NCI-H1417 (cell line): ENCODE data around the gene CACNA1C.

Experiments used
- DNase-seq, 3 experiments: peaks; one replicate each; lab custom pipeline; 2025; lab: John Stamatoyannopoulos, UW

The CACNA1C gene

DNA sequence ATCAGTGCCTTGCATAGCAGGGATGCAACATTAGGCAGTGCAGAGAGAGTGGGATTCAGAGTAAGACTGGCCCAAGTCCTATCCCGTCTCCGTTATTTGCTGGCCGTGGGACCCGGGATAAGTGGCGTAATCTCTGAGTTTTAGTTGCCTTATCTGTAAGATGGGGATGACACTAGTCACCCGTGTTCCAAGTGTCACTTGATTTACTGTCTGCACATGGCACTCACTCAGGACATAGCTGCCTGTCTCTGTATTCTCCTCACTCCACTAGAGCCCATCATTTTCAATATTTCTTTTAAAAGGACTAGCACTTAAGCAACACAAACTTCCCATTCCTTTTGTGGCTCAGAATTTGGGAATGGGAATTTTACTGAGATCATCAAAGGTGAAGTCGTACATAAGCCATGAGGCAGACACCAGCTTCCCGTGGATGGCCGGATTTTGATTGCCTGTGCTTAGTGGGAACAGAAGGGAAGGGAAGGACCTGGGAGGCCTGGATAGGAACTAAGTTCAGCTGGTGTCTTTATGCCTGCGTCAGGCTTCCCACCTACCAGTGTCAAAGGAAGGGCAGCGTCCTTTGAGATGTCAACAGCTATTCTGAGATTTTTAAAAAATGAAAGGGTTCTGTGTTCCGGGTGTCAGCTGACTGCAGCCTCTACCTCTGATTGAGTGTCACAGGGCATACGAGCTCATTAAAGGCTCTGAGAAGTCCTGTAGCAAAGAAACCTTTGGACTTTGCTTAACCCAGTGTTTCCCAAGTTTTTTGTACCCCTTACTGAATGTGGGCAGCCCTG, 361.4 kb downstream of the CACNA1C start:
- no peak for DNase-seq

DNA sequence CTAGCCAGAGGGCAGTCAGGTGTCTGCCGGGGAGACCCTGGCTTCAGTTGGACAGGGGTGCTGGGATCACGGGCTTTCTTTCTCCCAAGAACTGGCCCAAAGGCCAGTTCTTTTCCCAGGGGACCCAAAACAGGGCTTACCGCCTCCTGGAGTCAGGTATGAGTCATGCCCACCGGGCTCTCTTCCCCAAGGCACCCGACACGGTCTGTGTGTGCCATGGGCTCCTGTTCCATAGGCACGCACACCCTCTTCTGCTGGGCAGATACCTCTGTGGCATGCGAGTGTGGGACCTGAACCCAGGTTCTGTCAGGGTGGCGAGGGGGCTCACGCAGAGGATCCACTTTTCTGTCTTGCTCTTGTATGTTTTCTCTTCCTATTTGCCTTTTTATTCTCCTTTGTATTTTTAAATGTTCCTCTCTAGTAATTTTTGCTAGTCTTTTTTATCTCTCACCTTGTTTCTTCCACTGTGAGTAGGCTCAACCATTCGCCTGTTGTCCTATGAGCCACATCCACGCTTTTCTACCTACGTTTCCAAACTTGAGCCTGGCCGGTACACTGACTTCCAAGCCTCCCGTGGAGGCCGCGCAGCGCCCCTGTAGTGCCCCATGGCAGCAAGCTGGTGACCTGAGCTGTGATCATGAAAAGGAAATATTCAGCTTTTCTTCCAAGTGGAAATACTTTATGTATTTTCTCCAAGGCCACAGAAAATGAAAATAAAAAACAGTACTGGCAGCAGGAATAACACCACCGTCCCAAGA, 362.2 kb downstream of the CACNA1C start:
- DNase-seq, result no peak

DNA sequence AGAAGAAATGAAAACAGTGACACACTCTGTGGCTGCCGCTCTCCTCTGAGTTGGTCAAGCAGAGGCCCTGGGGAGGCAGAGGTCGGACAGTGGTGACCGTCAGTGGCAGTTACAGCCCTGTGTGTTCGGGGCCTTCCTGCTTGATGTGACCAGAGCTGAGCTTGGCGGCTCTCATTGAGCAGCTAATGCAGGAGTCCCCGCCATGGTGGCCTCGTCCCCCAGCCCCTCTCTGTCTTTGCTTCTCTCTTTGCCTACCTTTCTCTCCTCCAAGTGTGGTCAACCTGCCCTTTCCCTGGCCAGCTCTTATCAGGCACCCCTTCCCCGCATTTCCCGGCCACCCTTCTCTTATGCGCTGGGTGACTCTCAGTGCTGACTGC, 362.8 kb downstream of the CACNA1C start:
- DNase-seq, result no peak

DNA sequence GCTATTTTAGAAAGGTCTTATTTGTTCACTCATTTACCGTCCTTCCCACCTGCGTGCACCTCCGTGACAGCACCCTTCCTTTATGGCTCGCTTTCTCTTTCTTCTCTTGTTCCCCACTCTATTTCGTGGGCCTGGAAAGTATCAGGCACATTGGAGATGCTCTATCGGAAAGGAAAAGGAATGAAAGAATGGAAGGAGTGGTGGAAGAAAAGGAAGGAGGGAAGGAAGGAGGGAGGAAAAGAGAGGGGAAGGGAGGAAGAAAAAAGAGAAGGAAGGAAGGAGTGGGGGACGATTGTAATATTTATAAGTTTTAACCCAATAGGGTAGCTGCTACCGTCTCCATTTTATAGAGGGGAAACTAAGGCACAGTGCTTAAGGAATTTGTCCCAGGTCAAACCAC, 363.4 kb downstream of the CACNA1C start:
- no peak for DNase-seq

DNA sequence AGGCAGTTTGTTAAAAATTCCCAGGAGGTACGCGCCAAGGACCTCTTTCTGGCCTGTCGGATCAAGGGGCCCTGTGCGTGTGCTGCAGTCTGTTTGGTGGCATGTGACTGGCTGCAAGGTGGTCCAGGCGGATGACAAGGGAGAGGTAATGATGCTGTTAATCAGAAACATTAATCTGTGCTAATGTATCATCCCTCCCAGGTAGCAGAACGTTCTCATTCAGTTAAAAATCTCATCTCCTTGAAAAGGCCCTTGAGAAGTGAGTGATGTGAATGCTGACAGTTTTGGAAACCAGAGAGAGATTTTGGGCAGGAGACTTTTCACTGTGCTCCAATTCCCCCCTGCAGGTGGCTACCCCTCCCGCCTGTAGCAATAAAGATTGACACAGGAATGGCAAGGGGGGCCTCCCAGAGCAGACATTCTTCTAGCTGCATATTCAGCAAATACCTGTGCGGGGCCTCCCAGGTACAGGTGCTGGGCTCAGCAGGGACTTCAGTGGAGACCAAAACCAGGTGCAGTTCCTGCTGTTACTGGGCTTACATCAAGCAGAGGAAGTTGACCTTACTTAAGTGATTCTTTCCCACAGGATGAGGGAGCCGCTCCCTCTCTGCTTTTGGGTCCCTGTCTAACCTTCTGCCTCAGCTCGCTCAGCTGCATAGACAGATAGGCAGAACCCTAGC, 364.8 kb downstream of the CACNA1C start:
- peak in 1 of 3 experiments; percentile 20 for DNase-seq

DNA sequence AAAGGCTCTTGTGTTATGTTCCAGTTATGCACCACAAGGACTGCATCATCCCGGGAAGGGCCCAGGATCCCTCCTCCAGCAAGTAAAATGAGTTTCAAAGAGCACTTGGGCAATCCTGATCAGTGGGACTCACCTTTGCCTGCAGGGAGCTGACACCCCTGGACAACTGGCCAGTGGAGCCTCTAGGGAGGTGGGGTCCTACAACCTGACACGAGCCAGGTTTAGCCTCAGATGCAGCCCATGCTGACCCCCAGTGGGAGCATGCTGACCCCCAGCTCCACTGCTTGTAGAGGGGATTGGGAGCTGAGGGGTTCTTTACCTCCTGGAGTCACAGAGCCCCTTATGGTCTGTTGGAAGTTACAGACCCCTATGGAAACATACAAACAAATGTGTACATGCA, 365.8 kb downstream of the CACNA1C start:
- no peak for DNase-seq

DNA sequence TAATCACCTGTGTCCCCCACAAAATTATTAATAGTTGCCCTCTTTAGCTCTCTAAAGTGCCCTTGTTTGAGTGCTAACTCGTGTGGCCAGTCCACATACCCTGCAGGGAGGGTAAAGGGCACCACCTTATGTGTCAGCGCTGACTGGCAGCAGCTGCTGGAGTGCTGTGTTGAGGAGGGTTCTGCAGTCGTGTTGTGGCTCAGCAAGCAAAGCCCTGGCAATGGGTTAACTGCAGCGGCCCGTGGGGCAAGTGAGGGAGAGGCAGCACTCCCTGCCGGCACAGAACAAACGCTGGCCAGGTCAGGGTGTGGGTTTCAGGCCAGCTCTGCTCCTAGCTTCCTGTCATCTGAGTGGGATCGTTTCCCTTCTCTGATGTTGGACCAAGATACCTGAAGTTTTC, 369.8 kb downstream of the CACNA1C start:
- no peak for DNase-seq

DNA sequence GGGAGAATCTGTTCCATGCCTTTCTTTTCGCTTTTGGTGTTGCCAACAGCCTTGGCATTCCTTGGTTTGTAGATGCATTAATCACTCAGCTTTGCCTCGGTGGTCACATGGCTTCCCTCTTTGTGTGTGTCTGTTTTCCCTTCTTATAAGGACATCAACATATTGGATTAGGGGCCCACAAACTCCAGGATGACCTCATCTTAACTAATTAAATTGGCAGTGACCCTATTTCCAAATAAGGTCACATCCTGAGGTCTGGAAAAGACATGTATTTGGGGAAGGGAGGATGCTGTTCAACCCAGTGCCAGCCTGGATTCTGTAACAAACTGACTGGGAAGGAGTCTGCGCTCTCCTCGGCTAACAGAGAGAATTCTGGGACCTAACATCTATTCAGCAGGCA, 376.2 kb downstream of the CACNA1C start:
- no peak for DNase-seq

DNA sequence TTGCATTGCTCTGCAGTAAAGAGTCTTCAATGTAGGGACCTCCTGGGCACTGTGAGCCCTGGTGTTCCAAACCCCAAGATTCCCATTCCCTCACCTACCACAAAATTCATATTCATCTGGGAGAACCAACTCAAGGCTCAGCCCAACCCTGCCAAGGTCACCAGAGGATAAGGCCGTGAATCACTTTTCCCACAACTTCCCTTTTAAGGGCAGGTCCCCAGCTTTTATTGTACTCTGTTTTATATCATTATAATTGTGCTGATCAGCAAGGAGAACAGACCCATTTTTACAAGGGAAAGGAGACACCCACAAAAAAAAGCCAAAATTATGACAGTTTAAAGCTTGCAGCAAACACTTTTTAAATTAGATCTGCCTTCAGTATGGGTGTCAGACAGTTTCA, 379.0 kb downstream of the CACNA1C start:
- DNase-seq, result no peak

DNA sequence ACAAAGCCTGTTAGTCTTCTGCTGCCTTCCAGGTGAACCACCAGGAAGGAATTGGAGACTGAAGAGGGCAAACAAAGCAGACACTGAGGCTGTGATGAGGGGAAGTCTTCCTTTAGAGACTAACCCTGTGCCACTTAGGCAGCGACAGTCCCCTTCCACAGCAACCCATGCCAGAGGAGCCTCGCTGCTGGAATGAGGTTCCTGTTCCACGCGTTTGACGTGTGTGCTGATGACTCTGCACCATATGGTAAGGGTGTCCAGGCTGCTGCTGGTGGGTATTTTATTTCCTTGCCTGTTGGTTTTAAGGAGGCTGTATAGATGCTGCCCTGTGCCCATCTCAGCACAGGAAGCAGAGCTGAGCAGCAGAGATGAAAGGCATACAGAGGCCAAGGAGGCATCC, 380.1 kb downstream of the CACNA1C start:
- no peak for DNase-seq

DNA sequence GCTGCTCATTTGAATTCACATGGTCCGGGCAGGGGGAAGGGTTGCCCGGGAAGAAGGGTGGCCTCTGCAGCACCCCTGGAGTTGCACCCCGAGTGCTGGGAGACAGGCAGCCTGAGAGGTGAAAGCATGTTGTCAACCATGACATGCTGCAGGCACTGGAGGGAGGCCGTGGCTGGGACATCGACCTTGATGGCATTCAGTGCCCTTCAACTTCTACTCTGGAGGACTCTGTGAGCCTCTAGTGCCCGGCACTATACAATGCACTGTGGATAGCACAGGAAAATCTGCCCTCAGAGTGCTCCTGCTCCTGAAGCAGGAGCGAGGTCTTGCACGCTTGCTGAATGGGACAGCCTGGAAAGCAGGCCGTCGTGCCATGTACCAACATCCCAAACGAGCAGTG, 382.7 kb downstream of the CACNA1C start:
- no peak for DNase-seq

DNA sequence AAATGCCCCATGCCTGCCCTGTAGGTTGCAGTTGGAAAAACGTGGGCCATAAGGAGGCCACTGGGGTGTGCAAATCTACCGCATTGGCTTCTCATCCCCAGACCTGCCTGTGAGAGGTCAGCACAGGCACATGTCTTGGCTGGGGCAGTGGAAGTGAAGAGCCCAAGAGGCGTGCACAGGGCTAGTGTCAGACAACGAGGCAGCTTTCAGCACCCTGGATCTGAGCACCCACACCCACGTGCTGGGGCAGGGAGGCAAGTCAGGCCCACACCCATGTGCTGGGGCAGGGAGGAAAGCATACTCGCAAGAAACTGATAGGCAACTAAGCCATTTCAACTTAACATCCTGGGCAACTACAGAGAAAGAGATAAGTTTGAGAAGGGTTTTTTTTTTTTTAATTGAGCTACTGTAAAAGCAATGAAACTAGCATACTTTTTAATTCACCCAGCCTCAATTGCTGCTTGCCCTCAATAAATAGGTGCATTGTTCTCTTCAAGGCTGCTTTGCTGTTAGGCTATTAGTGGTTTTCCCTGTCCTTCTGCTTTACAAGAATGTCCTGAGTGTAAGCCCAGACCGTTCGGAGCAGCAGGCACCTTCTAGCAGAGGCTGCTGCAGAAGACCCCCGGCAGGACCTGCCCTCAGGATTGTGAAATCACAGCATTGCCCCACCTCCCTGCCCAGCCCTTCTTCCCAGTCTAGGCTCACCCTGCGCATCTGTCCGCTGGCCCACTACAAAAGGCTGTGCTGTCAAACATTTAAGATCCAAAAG, 386.7 kb downstream of the CACNA1C start:
- no peak for DNase-seq

DNA sequence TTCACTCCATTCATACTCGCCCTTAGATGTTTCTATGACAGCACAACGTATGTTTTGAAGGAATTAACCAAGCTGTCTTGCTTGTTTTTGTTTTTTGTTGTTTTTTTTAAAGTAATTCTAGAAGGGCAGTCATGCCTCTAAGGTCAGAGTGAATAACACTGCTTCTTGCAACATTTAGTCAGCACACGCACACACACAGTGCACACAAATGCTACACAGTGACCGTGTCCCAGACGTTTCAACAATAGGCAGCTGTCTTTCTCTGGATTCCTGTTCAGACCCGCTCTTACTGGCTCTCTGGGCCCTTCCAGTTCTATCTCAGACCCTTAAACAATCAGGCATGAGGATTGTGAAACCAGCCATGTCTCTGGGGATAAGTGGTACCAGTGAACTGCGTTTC, 391.0 kb downstream of the CACNA1C start:
- DNase-seq, result no peak

DNA sequence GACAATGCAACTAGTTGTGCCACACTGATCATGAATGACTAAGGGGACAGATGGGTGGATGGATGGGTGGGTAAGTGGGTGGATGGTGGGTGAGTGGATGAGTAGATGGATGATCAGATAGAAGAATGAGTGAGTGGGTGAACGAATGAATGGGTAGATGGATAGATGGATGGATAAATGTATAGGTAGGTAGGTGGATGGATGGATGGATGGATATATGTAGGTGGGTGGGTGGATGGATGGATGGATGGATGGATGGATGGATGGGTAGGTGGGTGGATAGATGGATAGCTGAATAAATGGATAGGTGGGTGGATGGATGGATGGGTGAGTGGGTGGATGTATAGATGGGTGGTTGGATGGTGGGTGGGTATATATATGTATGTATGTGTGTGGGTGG, 393.2 kb downstream of the CACNA1C start:
- no peak for DNase-seq

DNA sequence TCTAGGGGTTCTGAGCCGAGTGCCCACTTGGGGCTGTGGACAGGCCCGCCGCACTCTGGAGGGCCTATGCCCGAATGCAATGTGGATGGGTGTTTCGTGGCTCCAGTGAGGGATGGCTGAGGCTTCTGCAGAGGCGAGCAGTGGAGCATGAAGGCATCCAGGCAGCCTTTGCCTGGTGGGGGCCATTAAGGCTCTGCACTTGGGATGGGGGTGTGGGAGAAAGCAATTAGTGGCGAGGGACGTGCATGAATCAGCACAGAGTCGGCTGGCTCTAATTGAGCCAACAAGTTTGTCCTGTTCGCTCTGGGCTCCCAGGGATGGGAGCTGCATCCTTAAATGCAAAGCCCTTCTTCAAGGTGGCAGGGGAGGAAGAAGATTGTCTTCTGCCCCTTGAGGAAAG, 395.1 kb downstream of the CACNA1C start:
- peak in 1 of 3 experiments; percentile 29 for DNase-seq

DNA sequence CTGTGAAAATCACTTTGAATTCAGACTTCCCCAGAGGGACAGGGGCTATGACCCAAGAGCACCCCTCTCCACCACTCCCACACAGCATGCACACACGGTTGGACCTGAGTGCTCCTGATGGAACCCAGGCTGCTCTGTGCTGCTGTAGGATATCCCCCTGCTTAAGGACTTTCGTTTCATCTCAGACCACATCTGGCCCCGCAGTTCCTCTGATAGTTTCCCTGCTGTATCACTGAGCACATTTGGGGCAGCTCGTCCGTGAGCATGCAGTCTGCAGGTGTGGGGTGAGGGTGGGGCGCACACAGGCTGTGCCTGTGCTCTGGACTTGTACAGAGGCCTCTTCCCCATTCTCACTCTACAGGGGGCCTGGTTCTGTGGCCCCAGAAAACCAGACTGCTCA, 396.8 kb downstream of the CACNA1C start:
- no peak for DNase-seq

DNA sequence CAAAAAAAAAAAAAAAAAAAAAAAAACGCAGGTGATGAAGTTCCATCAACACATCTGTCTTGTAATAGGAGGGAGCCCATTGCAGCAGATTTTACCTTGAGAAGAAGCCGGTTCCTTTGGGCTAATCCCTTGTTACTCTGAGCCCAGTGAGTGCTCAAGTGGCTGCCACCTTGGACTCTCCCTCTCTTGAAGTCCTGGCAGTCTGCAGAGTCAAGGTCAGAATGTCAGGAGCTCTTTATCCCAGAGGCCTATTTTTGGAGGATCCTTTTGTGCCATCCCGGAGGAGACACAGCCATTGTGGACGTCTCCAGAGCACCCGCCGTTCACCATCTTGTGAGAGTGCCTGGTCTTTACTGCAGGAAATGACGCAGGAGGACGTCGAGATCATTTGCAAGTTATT, 397.8 kb downstream of the CACNA1C start:
- DNase-seq, result no peak

DNA sequence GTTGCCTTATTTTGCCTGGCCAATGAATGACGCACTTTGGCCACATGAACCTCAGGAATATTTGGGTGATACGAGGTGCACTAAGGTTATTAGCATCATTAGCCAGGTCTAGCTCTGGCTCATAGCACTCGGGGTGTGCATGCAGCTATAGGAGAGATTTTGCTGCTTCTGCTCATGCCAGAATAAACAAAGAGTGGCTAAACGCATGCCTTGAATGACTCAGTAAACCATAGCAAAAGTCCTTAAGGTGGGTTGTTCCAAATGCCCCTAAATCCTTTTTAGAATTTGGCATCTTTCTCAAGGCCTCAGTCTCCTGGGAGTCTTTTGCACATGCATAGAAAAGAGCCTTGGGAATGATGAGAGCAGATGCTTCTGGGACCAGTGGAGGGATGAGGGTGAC, 398.2 kb downstream of the CACNA1C start:
- no peak for DNase-seq

DNA sequence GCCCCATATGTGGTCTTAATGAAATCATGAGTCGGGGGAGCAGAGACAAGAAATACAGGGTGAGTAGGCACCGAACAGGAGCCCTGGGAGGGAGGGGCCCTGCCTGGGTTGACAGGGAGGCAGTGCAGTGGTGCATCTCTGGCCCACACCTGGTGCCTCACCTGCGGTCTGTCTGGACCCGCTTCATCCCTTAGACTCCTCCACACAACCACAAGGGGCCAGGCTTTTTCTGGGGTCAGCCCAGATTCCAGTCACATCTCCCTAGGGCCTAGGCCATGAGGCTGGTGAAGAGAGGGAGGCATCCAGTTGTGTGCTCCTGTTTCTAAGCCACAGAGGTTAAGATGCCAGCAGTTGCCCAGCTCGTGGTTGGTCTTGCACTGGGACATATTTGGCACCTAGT, 398.7 kb downstream of the CACNA1C start:
- no peak for DNase-seq

DNA sequence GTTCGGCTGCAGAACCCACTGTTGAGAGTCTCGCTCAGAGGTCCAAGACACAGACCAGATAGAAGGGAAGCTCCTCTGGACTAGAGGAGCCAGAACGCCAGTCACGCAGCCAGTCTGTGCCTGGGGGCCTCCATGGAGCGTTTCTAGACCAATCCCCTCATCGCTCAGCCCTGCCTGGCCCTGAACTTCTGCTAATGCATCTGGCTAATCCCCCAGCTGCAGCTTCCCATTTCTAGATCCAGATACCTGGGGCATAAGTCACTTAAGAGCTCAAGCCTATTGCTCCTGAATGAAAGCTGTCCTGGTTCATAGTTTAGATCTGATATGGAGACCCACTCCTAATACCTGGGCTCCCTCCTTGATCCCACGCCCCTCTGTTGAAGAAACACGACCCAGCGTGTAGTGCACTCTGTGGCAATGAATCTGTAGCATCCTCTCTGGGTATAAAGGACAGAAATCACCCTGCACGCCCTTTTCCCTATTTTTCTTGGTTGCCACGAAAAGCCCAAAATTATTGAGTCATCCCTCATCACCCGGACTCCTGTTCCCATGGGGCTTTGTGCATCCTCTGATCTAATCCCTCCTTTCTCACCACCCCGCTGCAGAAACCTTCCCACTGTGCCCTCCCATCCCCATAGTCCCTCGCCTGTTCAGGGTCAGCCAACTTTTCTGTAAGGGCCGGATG, 400.4 kb downstream of the CACNA1C start:
- DNase-seq, result no peak

DNA sequence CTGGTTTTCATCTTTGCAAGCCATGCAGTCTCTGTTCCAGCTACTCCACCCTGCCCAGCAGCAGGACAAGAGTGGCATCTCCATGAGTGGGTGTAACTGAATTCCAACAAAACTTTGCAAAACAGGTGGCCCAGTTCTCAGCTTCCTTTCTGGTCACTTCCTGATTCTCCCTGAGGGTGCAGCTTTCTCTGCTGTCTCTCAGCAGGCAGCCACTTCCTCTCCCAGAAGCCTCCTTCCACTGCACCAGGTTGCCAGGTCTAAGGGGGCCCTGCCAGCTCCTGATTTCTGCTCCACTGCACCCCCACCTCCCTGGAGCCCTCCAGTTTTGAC, 400.9 kb downstream of the CACNA1C start:
- no peak for DNase-seq
